Thoracic aorta (tissue), 2 donors: ENCODE data around the gene THYN1. TPM values are rescaled to one million over a fixed set of nuclear protein-coding genes. Genes with fewer than 3 reads are reported as not detected.

ENCODE experiments used
- ATAC-seq: fragments of 150-250 bp; one replicate; pipeline ENCODE4 v1.8.0; 2017; ENCODE audit warnings: low read depth; ENCODE audit not compliant: insufficient number of reproducible peaks, low FRiP score
- DNase-seq: peaks from one replicate; pipeline ENCODE4 v3.0.0-alpha.2; 2020; ENCODE audit warnings: low spot score
- H3K27ac ChIP-seq, 2 donors: fragments of 200-600 bp; sonication (generic); 1 replicate in 1 of 2; 2 replicates in 1 of 2; pipeline ENCODE4 v1.5.1; 2016; ENCODE audit warnings: mild to moderate bottlenecking in 2 of 2, moderate library complexity in 2 of 2
- H3K27me3 ChIP-seq: fragments of 200-600 bp; sonication (generic); replicated peaks from 2 replicates; pipeline ENCODE4 v1.6.0; 2016; ENCODE audit warnings: mild to moderate bottlenecking; ENCODE audit not compliant: insufficient read depth
- H3K36me3 ChIP-seq: fragments of 200-600 bp; sonication (generic); one replicate; pipeline ENCODE4 v1.5.1; 2016
- H3K4me1 ChIP-seq, 2 donors: fragments of 200-600 bp; sonication (generic); 1 replicate in 1 of 2; 2 replicates in 1 of 2; pipeline versions ENCODE4 v1.5.1 to v1.6.0; 2016; ENCODE audit warnings: low read depth in 2 of 2, mild to moderate bottlenecking in 1 of 2; ENCODE audit not compliant: control insufficient read depth in 1 of 2
- H3K4me3 ChIP-seq: fragments of 200-600 bp; sonication (generic); 2 replicates; pipeline ENCODE4 v1.5.1; 2016; ENCODE audit warnings: mild to moderate bottlenecking
- H3K9me3 ChIP-seq: fragments of 200-600 bp; sonication (generic); 2 replicates; pipeline ENCODE4 v1.5.1; 2016
- CTCF ChIP-seq: fragments of 200-600 bp; sonication (generic); IDR thresholded peaks from one replicate; pipeline ENCODE4 v1.5.1; 2019; ENCODE audit warnings: antibody characterized with exemption
- total RNA-seq, 2 donors: library from RNA; depleted of rRNA; stranded (reverse); fragments of >200 nt; gene quantifications; one replicate each; pipeline versions ENCODE4 v1.1.0 to v1.2.3, GENCODE V29; 2016

THYN1 gene
- total RNA-seq, 2 donors from 2014 or later, result 31.1 to 44.2 TPM

- no peaks in the 10 kb centered on the region for H3K9me3 ChIP-seq
- no peak for TF ChIP-seq CTCF
- H3K4me3 ChIP-seq, result no peak overlapping the region
- peaks cover 50% of the 10 kb centered on the region for H3K36me3 ChIP-seq
- DNase-seq, result no peak
- ATAC-seq, result no peak
- no peak overlapping the region for H3K27ac ChIP-seq
- no peaks in the 10 kb centered on the region for H3K4me1 ChIP-seq
- H3K27me3 ChIP-seq, result no peaks in the 10 kb centered on the region
Observed at GRCh38 chr11:134240592-134240991, 12.6 kb downstream of the THYN1 start.

GRCh38 chr11:134238956-134239355, 14.2 kb downstream of the THYN1 start:
- Histone ChIP-seq H3K4me1 (no peaks in the 10 kb centered on the region), H3K27ac (no peak overlapping the region), H3K4me3 (no peak overlapping the region), H3K27me3 (no peaks in the 10 kb centered on the region), H3K9me3 (no peaks in the 10 kb centered on the region), H3K36me3 (peaks cover 34% of the 10 kb centered on the region)
- DNase-seq (no peak), ATAC-seq (no peak)
- no peak for TF ChIP-seq CTCF

- ATAC-seq, result no peak
- H3K36me3 ChIP-seq, result peaks cover 22% of the 10 kb centered on the region
Observed at GRCh38 chr11:134237557-134237922, 15.6 kb downstream of the THYN1 start.

GRCh38 chr11:134236834-134237556, 16.2 kb downstream of the THYN1 start:
- ATAC-seq (no peak), DNase-seq (no peak)
- Histone ChIP-seq H3K36me3 (peaks cover 17% of the 10 kb centered on the region), H3K4me1 (no peaks in the 10 kb centered on the region), H3K27me3 (no peaks in the 10 kb centered on the region), H3K9me3 (no peaks in the 10 kb centered on the region), H3K4me3 (no peak overlapping the region), H3K27ac (no peak overlapping the region)
- TF ChIP-seq CTCF, result no peak

More at GRCh38 chr11:134237557-134237922, 15.6 kb downstream of the THYN1 start:
- TF ChIP-seq CTCF, result no peak
- DNase-seq, result no peak
- Histone ChIP-seq H3K27me3 (no peaks in the 10 kb centered on the region), H3K27ac (no peak overlapping the region), H3K9me3 (no peaks in the 10 kb centered on the region), H3K4me1 (no peaks in the 10 kb centered on the region), H3K4me3 (no peak overlapping the region)

- peaks cover 12% of the 10 kb centered on the region for H3K36me3 ChIP-seq
- no peak for ATAC-seq
Observed at GRCh38 chr11:134235399-134235798, 17.8 kb downstream of the THYN1 start.

More at GRCh38 chr11:134235399-134235798, 17.8 kb downstream of the THYN1 start:
- no peaks in the 10 kb centered on the region for H3K27me3 ChIP-seq
- DNase-seq, result no peak
- TF ChIP-seq CTCF, result no peak
- H3K9me3 ChIP-seq, result no peaks in the 10 kb centered on the region
- no peaks in the 10 kb centered on the region for H3K4me1 ChIP-seq
- H3K4me3 ChIP-seq, result no peak overlapping the region
- H3K27ac ChIP-seq, result no peak overlapping the region
